AG04450 (cell line): ENCODE data around the gene BUB3. TPM values are rescaled to one million over a fixed set of nuclear protein-coding genes. Genes with fewer than 3 reads are reported as not detected.

ENCODE experiments used
- CTCF ChIA-PET: fragments of 300-600, 350-600 bp; formaldehyde crosslinking; extraction: SDS; loops from one replicate; lab custom pipeline; 2022; ENCODE audit warnings: antibody characterized with exemption, inconsistent platforms; lab: Charles Lee
- POLR2A ChIA-PET: fragments of 350-600 bp; formaldehyde crosslinking; extraction: SDS; loops from one replicate; lab custom pipeline; 2021; ENCODE audit warnings: antibody characterized with exemption, inconsistent platforms; lab: Yijun Ruan, JAX
- DNase-seq: peaks from one replicate; pipeline ENCODE4 v3.0.0-alpha.2; 2011; ENCODE audit warnings: low read depth, low spot score
- H3K27ac ChIP-seq: one replicate; pipeline ENCODE4 v1.5.1; 2012; ENCODE audit warnings: low read depth, low read length, control low read depth
- H3K27me3 ChIP-seq: one replicate; pipeline ENCODE4 v1.6.0; 2012; ENCODE audit warnings: low read length; ENCODE audit not compliant: control insufficient read depth, insufficient read depth
- H3K4me3 ChIP-seq: 2 replicates; pipeline ENCODE4 v1.5.1; 2011; ENCODE audit warnings: mild to moderate bottlenecking, low read depth, low read length, control low read depth
- H3K9me3 ChIP-seq: 2 replicates; pipeline ENCODE4 v1.5.1; 2012; ENCODE audit warnings: low read length; ENCODE audit not compliant: control insufficient read depth, insufficient read depth
- CTCF ChIP-seq: IDR thresholded peaks from 2 replicates; pipeline ENCODE4 v1.5.1; 2011; ENCODE audit warnings: low read depth, low read length, control low read depth, inconsistent platforms
- polyA plus RNA-seq: library from polyadenylated mRNA; depleted of rRNA; stranded (reverse); fragments of >200 nt; gene quantifications from 2 replicates; pipeline ENCODE4 v1.2.3, GENCODE V29; 2011

BUB3 gene
- polyA plus RNA-seq, 1 experiment: 135 TPM

DNA sequence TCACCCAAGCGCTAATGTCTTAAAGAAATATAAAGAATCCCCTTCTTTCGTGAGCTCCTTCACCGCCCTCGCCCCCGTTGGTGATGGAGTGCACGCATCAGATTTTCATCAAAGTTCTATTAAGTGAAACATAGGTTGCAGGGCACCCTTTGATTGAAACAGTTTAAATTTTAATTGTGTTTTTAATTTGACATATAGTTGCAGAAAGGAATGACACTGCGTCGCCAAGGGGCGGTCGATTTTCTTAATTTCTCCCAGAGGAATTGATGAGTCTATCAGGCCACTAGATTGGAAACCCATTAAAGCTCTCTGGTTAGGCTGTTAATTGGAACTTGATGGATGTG lies 10.4 kb upstream of the BUB3 start:
- DNase-seq: no peak
- POLR2A ChIA-PET: no interaction called here
- Histone ChIP-seq H3K27ac (no peak overlapping the region), H3K27me3 (peaks cover 99% of the 10 kb centered on the region), H3K9me3 (peaks cover 5% of the 10 kb centered on the region; the same call in 1 of the 2 replicates), H3K4me3 (no peak overlapping the region)
- TF ChIP-seq CTCF: no peak
- CTCF ChIA-PET: interaction anchor here (0.6 kb wide), 1 partner anchor 10 kb away, joined by 4 read pairs; no protein-coding TSS in a partner anchor

- ChIA-PET POLR2A (no interaction called here), CTCF (interaction anchor here (0.8 to 1.3 kb wide), 2 partner anchors 9 to 12 kb away, joined by 3 to 5 read pairs; partner anchors contain the start of gene BUB3)
Observed at GRCh38 chr10:123144697-123145541, 9.3 kb upstream of the BUB3 start.

DNA sequence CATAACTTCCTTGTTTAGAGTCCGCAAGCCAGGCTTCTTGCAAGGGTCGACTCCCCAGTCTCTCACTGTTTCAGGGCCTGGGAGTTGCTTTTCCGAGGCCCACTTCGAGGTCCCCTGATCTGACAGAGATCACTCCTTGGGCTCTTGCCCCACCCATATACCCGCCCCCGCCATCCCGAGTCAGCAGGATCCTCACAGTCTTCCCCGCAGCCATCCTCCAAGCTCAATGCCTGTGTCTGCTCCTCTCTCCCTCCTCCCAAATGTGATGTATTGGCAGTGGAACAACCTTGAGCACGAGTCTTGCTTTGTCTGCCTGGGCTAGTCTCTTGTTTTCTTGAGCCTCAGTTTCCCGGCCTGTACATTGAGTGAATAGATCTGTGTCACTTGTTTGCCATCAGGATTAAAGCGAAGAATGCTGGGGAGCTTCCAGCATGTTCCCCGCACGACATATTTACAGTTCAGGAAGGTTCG lies 8.6 kb upstream of the BUB3 start:
- Histone ChIP-seq H3K27me3 (peaks cover 98% of the 10 kb centered on the region), H3K4me3 (no peak overlapping the region), H3K27ac (no peak overlapping the region), H3K9me3 (peaks cover 5% of the 10 kb centered on the region; the same call in 1 of the 2 replicates)
- DNase-seq: no peak
- TF ChIP-seq CTCF: no peak
- ChIA-PET POLR2A (no interaction called here), CTCF (interaction anchor here (0.8 to 1.3 kb wide), 2 partner anchors 8 to 12 kb away, joined by 3 to 5 read pairs; partner anchors contain the start of gene BUB3)

More at GRCh38 chr10:123144697-123145541, 9.3 kb upstream of the BUB3 start:
- Histone ChIP-seq H3K4me3 (no peak overlapping the region), H3K9me3 (peaks cover 5% of the 10 kb centered on the region; the same call in 1 of the 2 replicates), H3K27ac (no peak overlapping the region), H3K27me3 (peaks cover 98% of the 10 kb centered on the region)
- no peak for TF ChIP-seq CTCF
- DNase-seq: no peak

DNA sequence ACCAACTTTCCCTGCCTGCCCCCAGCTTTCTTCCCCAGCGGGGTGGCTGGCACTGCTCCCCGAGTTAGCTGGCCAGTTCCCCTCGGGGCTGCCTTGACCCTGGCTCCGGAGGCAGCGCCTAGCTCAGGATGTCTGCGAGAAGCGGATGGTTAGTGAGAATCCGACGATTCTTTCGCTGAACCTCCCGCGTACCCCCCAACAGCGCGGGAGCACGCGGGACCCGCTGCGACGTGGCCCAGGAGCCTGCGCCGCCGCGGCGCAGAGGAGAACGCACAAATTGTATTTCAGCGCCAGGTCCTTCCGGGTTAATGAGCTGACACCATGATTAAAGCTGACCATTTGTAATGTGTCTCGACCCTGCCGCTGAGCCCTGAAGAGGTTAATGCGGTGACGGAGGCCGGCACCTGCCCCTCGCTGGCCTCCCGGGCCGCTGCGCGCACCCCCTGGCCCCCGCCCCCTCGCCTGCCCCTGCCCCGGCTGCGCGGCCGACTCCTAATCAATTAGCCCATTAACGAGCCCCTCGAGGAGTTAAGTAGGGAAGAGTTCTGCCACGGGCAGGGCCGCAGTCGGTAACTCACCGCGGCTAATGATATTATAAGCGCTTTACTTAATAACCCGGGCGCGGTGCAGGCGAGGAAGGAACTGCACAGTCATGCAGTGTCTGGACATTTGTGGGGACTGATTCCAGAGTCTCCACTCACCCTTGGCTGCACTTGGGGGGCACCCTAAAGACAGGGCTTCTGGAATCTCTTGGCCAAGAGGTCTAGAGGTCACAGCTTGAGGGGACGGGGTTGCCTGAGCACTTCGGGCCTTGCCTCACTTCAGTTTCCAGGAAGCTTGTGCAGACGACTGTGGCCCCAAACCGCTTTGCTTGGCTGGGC lies 7.9 kb upstream of the BUB3 start:
- H3K27me3 ChIP-seq: peaks cover 98% of the 10 kb centered on the region
- ChIA-PET CTCF (interaction anchor here (1.3 kb wide), 1 partner anchor 13 kb away, joined by 5 read pairs; no protein-coding TSS in a partner anchor), POLR2A (no interaction called here)
- peak overlapping the region; percentile 2 for H3K27ac ChIP-seq
- H3K4me3 ChIP-seq: no peak overlapping the region
- TF ChIP-seq CTCF: no peak
- no peak for DNase-seq
- H3K9me3 ChIP-seq: peaks cover 10% of the 10 kb centered on the region; the same call in 1 of the 2 replicates
